HS-5 (cell line): ENCODE results near the gene RASIP1.
"Not testable (repeated sequence)": the region's sequence is repeated elsewhere in the genome, so short reads cannot be mapped to it uniquely, and the experiment has no call there.

Experiments used
- DNase-seq: peaks from one replicate; pipeline ENCODE4 v3.0.0-alpha.2; 2012; ENCODE audit warnings: low read depth

RASIP1 gene

GRCh38 chr19:48705431-48705830, 35.0 kb downstream of the RASIP1 start:
- DNase-seq: no peak

DNA sequence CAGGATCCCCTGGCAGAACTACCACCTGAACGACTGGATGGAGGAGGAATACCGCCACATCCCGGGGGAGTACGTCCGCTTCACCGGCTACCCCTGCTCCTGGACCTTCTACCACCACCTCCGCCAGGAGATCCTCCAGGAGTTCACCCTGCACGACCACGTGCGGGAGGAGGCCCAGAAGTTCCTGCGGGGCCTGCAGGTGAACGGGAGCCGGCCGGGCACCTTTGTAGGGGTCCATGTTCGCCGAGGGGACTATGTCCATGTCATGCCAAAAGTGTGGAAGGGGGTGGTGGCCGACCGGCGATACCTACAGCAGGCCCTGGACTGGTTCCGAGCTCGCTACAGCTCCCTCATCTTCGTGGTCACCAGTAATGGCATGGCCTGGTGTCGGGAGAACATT, 37.1 kb downstream of the RASIP1 start:
- no peak for DNase-seq

GRCh38 chr19:48702701-48703100, 37.7 kb downstream of the RASIP1 start:
- DNase-seq: no peak

GRCh38 chr19:48698046-48698445, 42.4 kb downstream of the RASIP1 start:
- DNase-seq: peak; percentile 45

GRCh38 chr19:48696353-48697010, 43.9 kb downstream of the RASIP1 start:
- no peak for DNase-seq

- no peak for DNase-seq
Observed at GRCh38 chr19:48695743-48696352, 44.6 kb downstream of the RASIP1 start, which contains the start of gene FUT2. FUT2 (plus strand) TSS chr19:48695971; CDS start chr19:48702957, 6,986 bp downstream.

GRCh38 chr19:48693629-48694028, 46.8 kb downstream of the RASIP1 start:
- DNase-seq: not testable (repeated sequence)

- DNase-seq: no peak
Observed at GRCh38 chr19:48689449-48689848, 51.0 kb downstream of the RASIP1 start.

GRCh38 chr19:48687776-48688175, 52.6 kb downstream of the RASIP1 start:
- DNase-seq: no peak

DNA sequence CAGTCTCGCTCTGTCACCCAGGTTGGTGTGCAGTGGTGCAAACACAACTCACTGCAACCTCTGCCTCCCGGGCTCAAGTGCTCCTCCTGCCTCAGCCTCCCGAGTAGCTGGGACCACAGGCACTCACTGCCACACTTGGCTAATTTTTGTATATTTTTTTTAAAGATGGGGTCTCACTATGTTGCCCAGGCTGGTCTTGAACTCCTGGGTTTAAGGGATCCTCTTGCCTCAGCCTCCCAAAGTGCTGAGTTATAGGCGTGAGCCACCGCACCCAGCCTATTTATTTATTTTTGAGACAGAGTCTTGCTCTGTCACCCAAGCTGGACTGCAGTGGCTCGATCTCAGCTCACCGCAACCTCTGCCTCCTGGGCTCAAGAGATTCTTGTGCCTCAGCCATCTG, 53.8 kb downstream of the RASIP1 start:
- DNase-seq: not testable (repeated sequence)

DNA sequence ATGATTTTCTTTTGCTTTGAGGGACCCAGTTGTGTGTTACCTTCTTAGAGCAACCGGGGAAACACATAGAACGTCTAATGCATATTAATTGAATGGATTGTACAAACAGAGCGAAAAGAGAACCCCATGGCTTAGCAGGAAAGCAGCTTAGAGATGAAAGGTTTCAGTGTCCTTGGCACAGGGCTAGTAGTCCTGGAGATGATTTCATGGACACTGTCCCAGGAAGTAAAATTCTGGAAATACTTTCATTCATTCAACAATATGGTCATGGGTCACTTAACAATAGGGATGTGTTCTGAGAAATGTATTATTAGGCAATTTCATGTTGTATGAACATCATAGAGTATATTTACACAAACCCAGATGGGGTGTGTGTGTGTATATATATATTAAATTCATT, 54.3 kb downstream of the RASIP1 start:
- no peak for DNase-seq

- DNase-seq: no peak
Observed at GRCh38 chr19:48685583-48685982, 54.8 kb downstream of the RASIP1 start.

GRCh38 chr19:48683349-48683748, 57.1 kb downstream of the RASIP1 start:
- no peak for DNase-seq

- no peak for DNase-seq
Observed at GRCh38 chr19:48681127-48681470, 59.3 kb downstream of the RASIP1 start.

DNA sequence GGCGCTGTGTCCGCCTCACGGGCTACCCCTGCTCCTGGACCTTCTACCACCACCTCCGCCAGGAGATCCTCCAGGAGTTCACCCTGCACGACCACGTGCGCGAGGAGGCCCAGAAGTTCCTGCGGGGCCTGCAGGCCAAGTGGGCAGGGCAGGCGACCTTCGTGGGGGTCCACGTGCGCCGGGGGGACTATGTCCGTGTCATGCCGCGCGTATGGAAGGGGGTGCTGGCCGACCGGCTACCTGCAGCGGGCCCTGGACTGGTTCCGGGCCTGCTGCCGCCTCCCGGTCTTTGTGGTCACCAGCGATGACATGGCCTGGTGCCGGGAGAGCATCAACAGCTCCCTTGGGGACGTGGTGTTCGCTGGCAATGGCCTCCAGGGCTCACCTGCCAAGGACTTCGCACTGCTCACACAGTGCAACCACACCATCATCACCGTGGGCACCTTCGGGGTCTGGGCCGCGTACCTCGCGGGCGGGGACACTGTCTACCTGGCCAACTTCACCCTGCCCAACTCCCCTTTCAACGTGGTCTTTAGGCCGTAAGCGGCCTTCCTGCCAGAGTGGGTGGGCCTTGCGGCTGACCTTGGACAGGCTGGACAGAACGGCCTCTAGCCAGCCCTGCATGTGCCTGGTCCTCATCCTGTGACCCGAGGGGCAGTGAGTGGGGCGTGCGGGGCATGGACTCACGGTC, 59.8 kb downstream of the RASIP1 start:
- no peak for DNase-seq

DNA sequence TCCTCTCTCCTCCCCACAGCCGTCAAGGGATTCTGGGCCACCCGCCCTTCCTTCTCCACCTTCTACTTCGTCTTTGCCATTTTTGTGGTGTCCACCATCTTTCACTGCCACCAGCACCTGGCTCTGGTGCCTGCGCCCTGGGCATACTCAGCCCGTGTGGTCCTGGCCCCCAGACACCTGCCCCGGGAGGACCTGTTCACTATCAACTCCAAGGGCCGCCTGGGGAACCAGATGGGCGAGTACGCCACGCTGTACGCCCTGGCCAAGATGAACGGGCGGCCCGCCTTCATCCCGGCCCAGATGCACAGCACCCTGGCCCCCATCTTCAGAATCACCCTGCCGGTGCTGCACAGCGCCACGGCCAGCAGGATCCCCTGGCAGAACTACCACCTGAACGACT, 60.4 kb downstream of the RASIP1 start:
- DNase-seq: not testable (repeated sequence)

DNA sequence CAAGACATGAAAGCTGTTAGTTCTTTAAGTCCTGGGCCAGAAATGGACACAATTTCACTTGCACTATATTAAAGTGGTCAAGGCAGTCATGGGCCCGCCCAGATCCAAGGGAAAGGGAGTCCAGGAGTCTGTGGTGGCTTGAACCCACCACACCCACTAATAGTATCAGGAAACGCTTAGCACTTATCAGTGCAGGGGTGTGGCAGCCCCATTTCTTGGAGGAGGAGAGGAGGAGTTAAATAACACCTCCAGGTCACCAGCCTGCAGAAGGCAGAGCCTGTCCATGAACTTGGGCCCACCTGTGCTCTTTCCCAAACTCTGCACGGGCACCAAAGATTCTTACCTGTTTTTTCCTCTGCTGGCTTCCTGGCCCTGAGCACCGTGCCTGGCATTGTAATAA, 62.2 kb downstream of the RASIP1 start:
- DNase-seq: no peak

DNA sequence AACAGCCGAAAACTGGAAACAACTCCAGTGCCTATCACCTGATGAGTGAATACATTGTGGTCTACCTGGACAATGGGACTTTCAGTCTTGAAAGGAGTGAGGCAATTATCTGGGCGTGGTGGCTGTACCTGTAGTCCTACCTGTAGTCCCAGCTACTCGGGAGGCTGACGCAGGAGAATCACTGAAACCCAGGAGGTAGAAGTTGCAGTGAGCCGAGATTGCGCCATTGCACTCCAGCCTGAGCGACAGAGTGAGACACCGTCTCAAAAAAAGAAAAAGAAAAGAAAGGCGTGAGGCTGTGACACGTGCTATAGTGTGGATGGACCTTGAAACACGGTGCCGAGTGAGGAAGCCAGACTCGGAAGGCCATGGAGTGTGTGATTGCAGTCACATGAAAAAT, 63.5 kb downstream of the RASIP1 start:
- no peak for DNase-seq

DNA sequence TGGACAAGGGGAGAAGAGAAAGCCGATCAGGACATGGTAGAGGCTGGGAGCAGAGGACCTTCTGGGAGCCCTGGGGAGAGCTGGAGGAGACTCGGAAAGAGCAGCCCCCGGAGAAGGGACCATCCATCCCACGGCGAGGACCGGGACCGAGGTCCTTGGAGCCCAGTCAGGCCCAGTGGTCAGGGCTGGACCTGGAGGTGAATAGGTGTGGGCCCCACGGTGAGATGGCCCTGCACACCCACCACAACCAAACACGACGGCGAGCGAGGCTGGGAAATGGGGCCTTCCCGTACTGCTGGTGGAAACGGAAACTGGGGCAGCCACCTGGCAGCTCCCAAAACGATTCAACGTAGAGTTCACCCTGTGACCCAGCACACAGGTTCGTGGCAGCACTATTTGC, 63.9 kb downstream of the RASIP1 start:
- no peak for DNase-seq

GRCh38 chr19:48674921-48675824, 65.2 kb downstream of the RASIP1 start:
- DNase-seq: peak; percentile 36

GRCh38 chr19:48674216-48674809, 66.1 kb downstream of the RASIP1 start:
- DNase-seq: no peak
